ENCODE results near the gene DNASE1L2.
"Not testable (repeated sequence)": the region's sequence is repeated elsewhere in the genome, so short reads cannot be mapped to it uniquely, and the experiment has no call there.

The DNASE1L2 gene, protein sequence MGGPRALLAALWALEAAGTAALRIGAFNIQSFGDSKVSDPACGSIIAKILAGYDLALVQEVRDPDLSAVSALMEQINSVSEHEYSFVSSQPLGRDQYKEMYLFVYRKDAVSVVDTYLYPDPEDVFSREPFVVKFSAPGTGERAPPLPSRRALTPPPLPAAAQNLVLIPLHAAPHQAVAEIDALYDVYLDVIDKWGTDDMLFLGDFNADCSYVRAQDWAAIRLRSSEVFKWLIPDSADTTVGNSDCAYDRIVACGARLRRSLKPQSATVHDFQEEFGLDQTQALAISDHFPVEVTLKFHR

DNA sequence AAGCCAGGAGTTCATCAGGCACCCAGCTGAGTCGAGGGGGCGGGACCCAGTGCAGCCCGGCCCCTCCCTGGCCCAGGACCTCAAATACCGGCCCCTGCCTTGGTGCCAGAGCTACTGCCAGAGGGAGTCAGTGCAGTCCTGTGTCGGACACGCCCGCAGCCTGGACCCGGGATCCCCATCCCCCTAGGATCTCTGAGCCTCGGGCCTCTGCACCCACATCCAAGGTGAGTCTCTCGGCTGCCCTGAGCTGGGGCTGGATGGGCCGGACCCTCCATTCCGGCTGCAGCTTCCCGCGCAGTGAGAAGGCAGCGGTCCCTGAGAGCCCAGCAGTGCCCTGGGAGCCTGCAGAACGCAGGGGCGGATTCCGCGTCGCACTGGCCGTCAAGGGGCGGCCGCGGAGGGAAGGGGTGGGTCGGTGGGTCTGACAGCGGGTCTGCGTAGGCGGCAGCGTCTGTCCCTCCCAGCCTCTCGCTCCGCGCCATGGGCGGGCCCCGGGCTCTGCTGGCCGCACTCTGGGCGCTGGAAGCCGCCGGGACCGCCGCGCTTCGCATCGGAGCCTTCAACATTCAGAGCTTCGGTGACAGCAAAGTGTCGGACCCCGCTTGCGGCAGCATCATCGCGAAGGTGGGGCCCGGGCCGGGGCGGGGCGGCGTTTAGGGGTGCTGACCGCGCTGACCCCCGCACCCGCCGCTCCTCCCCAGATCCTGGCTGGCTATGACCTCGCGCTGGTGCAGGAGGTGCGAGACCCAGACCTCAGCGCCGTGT is at the start of gene DNASE1L2:
DNASE1L2 (plus strand) TSS at position 108 of the 765 bp plus-strand sequence; CDS start at position 481, 373 bp downstream.
- no peak for DNase-seq (ENCODE audit: low spot score)

DNA sequence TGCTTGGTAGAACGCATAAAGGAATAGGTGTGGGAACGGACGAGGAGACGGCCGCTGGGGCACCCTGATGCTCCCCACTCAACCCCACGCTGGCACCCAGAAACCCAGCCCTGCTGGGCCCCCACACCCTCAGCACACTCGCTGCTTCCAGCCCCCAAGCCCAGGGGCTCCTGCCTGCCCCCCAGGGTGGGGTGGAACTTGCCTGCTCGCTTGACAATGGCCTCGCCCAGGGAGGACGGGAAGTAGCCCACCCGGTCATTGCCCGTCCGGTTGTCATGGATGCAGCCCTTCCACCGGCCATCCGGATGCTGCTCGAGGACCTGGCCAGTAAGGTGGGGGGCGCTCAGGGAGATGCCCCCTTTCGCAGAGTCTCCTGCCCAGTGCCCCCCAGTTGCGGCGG is 49.7 kb upstream of the DNASE1L2 start:
- no peak for DNase-seq (ENCODE audit: low spot score)

DNA sequence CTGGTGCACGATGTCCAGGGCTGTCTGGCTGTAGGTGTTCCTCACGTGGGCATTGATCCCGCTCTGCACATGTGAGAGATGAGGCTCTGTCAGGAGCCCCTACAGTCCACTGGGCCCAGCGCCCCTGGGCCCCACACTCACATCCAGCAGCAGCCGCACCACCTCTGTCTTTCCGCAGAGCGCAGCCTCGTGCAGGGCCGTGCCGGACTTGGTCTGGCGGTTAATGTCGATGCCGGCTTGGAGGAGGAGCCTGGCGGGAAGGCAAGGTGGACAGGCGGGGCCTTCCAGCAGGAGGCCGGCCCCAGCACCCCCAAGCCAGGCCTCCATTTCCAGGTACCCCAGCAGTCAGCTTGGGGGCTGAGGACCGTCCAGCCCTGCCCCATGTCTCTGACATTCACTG is 49.0 kb upstream of the DNASE1L2 start:
- DNase-seq (ENCODE audit: low spot score), result no peak

DNA sequence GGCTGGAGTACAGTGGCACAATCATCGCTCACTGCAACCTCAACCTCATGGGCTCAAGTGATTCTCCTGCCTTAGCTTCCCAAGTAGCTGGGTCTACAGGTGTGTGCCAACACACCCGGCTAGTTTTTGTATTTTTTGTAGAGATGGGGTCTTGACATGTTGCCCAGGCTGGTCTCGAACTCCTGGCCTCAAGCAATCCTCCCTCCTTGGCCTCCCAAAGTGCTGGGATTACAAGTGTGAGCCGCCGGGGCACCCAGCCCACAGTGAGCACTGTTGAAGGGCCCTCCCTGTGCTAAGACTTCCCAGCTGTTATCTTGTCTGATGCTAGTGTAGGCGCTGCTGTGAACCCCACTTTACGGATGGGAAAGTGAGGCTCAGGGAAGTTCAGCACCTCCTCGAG is 47.8 kb upstream of the DNASE1L2 start:
- DNase-seq (ENCODE audit: low spot score), result no peak

DNA sequence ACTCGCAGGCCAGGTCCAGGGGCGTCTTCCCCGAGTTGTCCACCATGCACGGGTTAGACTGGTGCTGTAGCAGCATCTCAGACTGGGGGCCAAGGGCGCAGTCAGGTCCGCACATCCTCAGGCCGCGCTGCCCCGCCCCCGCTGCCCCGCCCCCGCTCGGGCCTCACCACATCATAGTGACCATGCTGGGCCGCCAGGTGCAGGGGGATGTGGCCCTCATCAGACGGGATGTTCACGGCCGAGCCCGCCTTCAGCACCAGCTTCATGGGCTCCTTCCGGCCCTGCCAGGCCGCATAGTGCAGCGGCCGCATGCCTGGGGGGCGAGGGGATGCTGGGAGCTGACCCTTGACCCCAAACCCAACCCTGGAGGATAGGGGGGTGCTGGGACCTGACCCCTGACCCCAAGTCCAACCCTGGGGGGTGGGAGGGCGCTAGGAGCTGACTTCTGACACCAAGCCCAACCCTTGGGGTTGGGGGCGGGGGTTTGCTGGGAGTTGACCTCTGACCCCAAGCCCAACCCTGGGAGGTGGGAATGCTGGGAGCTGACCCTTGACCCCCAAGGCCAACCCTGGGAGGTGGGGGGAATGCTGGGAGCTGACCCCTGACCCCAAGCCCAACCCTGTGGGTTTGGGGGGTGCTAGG is 46.9 kb upstream of the DNASE1L2 start:
- DNase-seq (ENCODE audit: low spot score), result no peak

DNA sequence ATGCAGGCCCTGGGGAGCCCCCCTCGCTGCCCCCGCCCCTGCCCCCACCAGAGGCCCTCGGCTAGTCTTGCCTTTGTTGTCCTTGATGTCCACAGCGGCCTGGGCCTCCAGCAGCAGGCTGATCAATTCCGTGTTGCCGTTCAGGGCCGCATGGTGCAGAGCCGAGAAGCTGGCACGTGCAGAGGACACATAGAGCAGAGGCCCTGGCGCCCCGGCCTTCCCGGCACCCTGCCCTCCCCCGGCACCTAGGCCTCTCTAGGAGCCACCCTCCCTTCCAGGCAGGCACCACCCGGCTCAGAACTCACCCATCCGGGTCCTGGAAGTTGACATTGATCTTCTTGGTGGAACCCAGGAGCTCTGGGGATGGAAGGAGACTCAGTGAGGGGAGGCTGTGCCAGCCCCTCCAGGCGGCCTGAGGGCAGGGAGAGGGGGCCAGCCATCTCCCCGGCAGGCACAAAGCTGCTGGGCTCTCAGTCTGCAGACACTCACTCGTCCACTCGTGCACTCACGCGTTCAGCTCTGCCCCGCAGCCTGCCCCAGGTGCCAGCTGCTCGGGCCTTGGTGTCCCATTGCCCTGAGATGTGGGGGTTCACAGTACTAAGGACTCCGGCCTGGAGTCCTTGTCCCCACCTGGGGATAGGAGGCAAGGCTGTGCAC is 46.1 kb upstream of the DNASE1L2 start:
- no peak for DNase-seq (ENCODE audit: low spot score)

DNA sequence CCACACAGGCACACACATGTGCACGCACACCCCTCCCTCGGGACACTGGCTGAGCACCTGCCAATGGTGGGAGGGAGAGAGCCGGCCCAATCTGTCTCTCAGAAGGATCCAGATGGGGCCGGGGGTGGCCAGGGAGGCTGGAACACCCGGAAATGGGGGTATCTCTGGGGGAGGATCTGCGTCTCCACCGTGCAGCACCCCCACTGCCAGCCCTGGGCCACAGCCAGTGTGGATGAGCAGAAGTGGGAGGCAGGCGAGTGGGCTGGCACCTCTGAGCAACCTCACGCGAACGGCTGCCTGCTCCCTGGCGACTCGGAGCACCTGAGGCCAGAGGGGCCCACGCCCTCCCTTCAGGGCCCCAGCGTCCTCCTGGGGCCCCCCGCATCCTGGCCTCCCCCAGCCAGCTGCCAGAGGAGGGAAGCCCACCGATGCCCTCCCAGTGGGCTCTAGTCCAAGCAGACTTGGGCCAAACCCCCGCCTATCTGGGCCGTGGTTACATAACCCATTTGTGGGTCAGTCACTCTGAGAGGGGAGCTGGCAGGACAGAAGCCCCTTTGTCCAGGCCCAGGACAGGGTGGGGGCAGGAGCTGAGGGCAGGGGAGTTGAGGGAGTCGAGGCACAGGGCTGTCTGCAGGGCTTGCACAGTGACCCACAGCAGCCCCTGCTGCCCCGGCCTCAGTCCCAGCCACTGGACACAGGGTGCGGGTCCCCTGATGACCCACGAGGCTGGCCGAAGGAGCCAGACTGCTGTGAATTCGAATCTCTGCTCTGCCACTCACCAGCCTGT is 45.4 kb upstream of the DNASE1L2 start:
- no peak for DNase-seq (ENCODE audit: low spot score)

DNA sequence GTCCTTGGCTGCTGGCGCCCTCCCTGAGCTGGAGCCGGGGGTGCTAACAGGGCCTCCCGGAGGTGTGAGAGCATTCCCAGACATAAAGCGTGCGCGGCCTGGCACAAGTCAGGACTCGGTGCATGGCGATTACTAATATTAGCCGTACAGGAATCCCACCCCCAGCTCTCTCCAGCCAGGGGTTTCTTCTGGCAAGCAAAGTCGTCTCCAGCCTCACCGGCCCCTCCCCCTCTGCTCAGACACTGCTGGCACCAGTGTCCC is 44.9 kb upstream of the DNASE1L2 start:
- DNase-seq (ENCODE audit: low spot score), result no peak

DNA sequence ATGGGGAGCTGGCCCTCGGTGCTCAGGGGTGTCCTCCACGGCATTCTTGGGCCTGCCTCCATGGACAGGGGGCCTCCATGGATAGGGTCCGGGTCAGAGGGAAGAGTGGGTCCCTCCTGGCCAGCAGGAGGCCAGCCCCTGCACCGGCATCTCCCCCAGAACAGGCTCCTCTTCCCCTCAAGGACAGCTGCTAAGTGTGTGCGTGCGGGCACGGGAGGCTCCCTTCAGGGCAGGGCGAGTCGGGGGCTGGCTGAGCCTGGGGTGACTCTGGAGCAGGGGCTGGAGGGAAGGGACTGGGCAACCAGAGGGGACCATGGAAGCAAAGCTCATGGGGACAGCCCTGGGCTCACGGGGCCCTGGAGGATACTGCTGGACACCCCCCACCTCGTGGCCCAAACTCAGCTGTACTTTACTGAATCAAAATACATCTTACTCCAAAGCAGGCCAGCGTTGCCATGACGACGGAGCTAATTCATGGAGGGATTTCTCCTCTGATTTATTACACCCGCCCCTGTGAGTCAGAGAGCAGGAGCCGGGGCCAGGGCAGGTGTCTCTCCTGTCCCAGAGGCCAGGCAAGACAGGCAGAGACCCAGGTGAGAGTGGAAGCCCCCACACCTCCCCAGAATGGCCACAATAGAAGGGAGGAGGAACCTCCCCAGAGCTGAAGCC is 41.9 kb upstream of the DNASE1L2 start:
- DNase-seq (ENCODE audit: low spot score), result no peak

DNA sequence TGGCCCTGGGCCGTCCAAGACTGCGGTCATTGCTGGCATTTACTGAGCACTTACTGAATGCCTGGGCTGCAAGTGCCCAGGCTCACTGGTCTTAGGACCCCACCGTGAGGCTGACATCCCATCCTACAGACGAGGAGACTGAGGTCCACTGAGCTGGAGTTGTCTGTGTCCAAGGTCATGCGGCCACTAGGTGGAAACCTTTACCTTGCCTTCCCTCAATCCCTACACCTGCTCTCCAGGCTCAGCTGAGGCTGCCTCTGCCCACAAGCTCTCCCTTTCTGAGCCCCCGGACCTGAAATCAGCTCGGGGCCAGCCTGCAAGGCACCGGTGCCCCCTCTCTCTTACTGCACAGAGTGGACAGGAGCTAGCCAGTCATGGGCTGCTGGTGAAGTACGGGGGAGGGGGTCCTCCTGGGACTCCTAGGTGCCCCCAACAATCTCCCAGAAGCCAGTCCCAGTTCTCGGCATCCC is 41.4 kb upstream of the DNASE1L2 start:
- DNase-seq (ENCODE audit: low spot score), result peak; percentile 58

DNA sequence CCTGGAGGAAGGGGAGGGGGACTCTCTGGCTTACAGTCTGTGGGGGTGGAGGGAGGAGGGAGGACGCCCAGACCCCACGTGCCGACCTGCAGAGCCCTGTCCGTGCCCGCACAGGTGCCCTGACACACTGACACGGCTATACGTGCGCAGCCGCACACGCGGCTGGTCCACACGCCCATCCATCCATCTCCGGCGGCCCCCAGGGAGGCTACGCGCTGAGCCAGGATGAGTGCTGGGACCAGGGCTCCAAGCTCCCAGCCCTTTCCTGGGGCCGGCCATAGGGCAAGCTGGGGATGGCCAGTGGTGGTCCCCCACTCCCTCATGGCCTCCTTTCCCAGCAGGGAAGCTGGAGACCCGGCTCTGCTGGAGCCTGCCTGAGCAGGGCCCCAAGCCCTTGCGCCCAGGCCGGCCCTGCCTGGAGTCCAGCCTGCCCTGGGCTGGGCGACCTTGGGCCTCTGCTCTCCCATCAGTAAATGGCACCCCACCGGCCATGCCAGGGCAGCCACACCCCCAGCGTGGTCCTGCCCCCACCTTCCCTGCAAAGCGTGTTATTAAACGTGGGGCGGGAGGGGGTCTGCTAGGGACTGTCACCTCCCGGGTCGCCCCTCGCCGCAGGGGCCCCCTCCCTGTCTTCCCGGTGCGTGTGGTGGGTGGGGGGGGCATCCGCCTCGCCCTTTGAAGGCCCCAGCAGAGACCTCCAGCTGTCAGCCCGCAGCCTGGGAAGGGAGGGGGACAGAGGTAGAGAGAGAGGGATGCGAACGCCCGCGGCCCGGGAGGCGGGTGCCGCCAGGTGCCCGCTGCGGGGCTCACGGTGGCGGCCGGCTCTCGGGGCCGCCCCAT is 40.7 kb upstream of the DNASE1L2 start:
- DNase-seq (ENCODE audit: low spot score), result no peak

DNA sequence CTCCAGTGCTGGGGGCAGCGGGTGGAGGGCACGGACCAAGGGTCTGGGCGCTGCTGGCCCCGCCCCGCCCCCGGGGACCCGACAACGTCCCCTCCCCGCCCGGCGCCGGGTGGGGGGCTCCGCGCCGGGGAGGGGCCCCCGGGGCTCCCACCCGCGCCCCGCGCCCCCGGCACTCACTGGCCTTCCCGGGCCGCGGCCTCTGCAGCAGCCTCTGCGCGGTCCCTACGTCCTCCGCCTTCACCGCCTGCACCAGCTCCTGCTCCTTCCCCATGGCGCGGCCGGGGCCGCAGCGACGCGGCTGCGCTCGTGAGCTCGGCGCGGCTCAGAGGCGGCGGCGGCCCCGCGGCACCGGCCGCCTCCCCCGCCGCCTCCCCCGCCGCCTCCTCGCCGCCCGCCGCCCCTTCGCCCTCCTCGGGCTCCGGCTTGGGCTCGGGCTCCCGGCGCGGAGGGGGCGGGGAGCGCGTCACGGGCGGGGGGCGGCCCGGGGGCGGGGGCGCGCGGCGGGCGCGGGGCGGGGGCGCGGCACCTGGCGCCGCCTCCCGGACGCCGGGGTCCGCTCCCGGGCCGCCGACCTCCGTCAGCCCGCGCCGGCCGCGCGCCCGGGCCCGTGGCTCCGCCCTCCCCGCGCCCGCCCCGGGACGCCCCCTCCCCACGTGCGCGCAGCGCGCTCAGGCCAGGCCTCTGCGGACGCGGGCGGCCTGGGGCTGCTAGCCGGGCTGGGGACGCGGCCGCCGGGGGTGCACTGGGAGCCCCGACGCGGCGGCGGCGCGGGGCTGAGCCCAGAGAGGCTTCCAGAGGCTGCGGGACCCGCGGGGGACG is 39.9 kb upstream of the DNASE1L2 start, which contains the start of gene CASKIN1:
CASKIN1 (minus strand) TSS at position 444 of the 819 bp plus-strand sequence; CDS start at position 271, 173 bp downstream.
- no peak for DNase-seq (ENCODE audit: low spot score)

DNA sequence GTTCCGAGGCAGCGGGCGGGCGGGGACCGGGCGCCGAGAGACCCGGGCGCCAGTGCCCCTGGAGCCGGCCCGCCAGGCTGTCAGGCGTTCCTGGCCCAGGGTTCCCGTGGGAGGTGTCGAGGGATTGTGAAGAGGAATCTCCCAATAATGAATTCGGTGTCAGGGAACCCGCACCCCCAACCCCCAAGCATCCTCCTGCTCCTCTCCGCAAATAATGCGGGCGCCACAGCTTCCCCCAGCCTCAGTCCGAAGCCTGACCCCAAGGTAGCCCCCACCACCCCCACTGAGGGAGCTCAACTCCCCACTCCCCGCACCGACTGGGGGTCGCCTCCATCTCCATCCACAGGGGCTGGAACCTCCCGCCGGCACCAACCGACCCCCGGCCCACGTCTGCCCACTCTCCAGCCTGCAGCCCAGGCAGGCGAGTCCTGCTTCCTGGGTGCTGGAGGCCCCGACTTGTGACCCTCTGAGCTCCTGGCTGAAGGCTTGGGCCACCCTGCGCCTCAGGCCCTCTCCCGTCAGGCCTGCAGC is 39.2 kb upstream of the DNASE1L2 start:
- no peak for DNase-seq (ENCODE audit: low spot score)

DNA sequence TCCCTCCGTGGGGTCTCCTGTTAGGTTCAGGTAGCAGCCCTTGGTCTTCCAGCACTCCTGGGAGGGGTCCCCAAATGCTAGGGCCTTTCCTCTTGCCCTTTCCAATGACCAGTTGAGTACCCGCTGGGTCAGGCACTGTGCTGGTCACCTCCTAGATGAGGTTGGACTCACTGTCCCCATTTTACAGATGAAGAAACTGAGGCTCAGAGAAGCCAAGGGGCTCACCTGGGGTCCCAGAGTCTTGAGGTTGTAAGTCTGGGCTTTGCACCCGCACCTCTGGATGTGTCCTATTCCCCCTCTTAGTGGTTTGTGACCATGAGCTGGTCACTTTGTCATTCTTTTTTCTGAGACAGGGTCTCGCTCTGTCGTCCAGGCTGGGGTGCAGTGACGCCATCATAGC is 38.5 kb upstream of the DNASE1L2 start:
- DNase-seq (ENCODE audit: low spot score), result no peak

DNA sequence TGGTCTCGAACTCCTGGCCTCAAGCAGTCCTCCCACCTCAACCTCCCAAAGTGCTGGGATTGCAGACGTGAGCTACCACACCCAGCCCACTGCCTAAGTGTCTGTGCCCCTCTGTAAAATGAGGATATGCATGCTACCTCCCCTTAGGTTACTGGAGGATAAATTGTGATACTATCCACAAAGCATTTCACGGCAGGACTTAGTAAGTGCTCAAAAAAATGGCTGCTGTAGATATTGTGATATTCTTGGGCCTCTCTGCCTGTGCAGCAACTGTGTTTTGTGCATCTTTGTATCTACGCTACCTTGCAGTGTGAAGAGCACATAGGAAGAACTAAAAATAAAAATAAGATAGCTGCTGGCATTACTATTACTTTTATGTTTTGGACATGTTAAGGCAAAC is 38.0 kb upstream of the DNASE1L2 start:
- no peak for DNase-seq (ENCODE audit: low spot score)

DNA sequence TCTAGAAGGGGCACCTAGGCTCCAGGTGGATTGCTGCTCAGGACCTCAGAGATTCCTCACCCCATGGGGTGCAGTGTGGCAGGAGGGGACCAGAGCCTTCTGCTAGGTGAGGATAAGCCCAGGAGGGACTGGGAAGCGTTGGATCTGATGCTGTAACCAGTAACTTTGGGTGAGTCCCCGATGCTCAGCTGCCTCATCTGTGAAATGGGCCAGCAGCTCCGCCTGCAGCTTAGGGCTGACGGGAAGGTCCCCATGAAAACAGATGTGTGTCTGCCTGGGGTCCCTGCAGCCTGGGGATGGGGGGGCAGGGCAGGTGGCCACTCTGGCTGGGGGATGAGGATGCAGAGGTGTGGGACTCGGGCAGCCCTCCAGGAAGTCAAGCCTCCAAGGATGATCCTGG is 37.1 kb upstream of the DNASE1L2 start:
- DNase-seq (ENCODE audit: low spot score), result no peak

DNA sequence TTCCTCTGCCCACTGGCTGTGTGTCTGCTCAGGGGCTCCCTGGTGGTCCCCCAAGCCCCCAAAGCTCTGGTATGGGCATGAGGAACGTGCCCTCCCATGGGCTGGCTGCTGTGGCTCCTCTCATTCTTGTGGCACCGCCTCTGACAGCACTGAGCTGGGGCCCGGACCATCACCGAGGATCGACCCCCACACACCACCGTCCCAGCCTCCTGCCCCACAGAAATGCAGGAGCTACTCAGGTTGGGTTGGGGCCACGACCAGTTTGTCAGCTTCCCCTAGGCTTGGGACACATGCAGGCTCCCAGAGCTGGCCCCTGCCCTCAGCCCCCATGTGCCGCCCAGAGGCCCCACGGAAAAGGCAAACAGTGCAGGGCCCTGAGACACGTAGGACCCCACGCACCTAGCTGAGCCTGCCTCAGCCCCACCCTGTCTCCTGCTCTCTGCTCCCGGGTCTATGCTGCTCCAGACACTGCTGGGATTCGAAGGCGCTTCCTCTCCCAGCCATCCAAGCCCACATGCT is 36.6 kb upstream of the DNASE1L2 start:
- no peak for DNase-seq (ENCODE audit: low spot score)

DNA sequence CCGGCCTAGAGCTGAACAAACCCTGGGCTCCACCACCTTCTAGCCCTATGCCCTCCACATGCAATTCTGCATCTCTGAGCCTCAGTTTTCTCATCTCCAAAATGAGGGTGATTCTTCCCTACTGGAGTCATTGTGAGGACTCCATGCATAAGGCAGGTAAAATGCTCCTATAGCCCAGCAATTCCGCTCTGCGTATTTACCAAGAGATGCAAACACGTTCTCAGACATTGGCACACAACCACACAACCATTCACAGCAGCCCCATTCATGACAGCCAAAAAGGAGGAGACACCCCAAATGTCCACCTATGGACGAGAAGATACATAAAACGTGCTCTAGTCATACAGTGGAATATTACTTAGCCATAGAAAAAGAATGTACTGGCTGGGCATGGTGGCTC is 35.9 kb upstream of the DNASE1L2 start:
- DNase-seq (ENCODE audit: low spot score), result no peak

DNA sequence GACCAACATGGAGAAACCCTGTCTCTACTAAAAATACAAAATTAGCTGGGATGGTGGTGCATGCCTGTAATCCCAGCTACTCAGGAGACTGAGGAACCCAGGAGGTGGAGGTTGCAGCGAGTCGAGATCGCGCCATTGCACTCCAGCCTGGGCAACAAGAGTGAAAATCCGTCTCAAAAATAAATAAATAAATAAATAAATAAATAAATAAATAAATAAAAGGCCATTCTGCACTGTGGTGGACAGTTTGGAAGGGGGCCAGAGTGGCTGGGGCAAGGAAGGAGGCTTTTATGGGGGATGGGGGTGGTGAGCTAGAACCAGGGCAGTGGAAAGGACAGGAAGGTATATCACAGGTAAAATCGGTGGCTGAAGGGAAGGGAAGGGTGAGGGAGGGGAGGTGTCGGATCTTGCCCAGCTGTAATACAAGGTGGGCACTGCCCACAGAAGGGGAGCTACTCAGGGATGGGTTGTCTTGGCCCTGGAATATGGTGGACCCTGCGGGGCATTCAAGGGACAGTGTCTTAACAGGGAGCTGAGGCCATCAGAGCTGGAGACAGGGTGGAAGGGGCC is 33.0 kb upstream of the DNASE1L2 start:
- not testable (repeated sequence) for DNase-seq (ENCODE audit: low spot score)
